CD4-positive, alpha-beta T cell treated with Interleukin-4 for 4 hours (primary cell): Measurements from ENCODE around the gene MYO9B.

Experiments used
- DNase-seq: peaks from one replicate; pipeline ENCODE4 v3.0.0-alpha.2; 2020

The MYO9B gene

DNA sequence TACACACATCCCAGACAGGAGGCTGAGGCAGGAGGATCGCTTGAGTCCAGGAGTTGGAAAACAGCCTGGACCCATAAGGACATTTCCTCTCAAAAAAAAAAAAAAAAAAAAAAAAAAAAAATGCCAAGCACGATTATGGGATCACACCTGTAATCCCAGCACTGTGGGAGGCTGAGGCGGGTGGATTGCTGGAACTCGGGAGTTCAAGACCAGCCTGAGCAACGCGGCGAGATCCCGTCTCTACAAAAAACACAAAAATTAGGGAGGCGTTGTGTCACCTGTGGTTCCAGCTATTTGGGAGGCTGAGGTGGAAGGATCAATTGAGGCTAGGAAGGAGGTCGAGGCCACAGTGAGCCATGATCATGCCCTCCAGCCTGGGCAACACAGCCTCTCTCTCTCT, 149.5 kb downstream of the MYO9B start:
- no peak for DNase-seq

DNA sequence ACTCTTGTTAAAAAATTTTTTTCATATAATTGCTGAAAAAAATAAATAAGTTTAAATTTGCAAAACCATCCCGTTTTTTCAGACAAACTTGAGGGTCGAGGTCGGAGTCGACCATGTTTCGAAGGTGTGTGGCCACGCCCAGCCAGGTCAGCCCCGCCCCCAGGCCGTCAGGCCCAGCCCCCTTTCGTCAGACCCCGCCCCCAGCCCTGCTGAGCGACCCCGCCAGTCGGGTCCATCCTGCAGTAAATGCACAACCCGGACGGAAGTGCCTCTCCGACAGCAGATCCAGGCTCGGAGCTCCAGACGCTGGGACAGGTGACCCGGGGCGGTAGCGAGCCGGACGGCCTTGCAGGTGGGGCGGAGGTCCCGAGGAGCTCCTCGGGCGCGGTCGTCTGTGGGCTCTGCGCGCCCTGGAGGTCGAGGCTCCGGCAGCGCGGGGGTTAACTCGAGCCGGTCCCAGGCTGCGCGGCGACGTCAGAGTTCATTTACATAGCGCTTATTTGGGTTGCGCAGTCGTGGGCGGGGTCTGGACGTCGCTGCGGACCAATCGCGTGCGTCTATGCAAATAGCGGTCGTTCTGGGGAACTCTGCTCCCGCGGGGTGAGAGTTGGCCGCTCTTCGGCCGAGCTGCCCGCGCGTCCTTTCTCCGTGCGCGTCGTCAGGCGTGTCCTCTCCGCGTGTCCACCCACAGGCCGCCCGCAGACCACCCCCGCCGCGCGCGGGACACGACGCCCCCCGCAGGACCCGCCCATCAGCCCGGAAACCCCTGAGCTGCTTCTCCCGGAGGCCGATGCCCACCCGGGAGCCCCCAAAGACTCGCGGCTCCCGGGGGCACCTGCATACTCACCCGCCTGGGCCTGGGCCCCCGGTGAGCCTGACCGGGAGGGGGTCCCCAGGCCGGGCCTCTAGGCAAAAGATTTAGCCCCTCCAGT, 150.7 kb downstream of the MYO9B start, which contains the start of gene OCEL1:
Gene OCEL1 (plus strand): TSS at position 225 of the 932 bp plus-strand sequence. CDS start 22 bp downstream, at position 247.
- DNase-seq: peak; percentile 96

DNA sequence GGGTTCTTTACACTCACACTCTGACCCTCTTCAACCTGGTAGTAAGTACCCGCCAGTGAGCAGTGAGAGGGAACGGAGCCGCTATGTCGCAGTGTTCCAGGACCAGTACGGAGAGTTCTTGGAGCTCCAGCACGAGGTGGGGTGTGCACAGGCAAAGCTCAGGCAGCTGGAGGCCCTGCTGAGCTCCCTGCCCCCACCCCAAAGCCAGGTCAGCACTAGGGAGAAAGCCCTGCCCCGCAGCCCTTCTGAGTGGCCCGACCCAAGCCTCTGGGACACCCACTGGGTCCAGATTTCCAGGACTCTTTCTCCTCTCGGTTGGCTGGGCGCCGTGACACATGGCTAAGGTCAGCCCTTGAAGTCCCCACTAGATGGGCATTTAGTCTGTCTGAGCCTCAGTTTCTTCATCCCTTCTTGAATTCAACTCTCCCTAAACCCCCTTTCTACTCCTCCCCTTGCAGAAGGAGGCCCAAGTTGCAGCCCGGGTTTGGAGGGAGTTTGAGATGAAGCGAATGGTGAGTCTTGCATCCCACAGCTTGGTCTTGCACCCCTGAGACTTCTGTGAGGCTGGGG, 152.3 kb downstream of the MYO9B start:
- DNase-seq: no peak

DNA sequence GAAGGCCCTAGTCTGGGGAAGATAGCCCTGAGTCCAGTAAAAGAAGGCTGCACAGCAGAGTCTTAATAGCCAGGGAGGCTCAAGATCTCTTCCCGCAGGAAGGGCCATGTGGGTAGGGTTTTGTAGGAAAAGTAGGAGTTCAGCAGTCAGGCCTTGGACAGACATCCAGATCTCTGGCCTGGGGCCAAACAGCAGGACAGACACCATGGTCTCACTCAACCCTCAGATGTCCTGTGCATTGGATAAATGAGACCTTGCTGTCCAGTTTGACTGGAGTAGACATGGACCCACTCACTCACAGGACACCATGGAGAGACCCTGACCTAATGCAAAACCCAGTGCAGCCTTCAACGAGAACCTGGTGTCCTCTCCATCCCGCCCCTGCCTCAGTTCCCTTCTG, 154.3 kb downstream of the MYO9B start:
- no peak for DNase-seq

DNA sequence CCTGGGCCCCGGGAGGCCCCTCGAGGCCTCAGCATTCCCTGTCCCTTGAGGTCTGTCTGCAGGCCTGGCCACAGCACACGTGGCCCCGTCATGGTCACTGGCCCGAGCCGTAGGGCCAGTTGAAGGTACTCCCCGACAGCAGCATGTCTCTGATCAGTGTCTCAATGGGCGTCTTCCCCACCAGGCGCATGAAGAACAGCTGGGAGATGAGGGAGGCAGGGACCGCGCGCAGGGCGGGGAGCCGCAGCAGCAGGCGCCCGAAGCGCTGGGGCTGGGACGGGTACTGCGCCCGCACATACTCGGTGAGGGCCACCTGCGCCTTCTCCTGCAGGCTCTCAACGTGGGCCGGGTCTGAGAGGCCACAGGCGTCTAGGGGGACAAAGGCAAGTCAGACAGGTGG, 156.7 kb downstream of the MYO9B start:
- DNase-seq: no peak

DNA sequence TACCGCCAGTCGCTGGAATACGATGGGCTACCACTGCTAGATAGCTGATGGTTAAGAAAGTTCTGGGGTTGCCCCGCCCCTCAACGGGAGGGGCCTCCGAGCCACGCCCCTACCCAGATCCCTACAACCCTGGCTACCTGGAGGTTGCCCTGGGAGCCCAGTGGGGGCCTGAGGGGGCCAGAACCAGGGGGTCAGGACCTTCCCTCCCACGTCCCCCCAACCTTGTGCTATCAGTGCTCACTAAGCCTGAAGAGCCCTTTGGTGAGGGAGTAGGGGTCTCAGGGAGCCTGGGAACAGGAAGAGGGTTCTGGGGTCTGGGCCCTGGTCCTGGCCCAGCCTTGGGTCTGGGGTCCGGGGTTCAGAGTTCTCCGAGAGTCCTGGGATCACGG, 159.3 kb downstream of the MYO9B start:
- peak; percentile 38 for DNase-seq

DNA sequence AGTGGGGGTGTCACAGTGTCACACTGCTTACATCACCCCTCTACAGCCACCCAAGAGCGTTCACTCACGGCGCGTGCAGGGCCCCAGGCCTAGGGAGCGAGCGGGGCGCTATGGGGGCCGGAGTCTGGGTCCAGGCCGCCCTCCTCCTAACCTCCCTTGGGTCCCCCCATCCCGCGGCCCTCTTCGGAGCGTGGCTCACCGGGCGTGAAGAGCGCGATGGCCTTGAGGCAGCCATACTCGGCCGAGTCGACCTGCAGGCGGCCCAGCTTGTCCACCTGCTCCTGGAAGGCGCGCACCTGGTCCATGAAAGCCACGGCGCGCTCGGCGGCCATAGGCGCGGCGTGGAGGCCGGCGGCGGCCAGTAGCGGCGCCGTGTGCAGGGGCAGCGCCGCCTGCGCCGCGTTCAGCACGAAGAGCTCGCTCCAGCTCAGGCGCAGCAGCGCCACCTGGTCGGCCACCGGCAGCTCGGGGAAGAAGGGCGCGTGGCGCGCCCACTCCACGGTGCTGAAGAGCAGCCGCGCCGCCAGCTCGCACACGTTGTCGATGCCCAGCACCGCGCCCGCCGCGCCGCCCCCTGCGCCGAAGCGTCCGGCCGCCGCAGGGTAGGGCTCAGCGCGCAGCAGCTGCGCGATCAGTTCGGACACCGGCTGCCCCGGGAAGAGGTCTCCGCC, 159.9 kb downstream of the MYO9B start:
- peak; percentile 67 for DNase-seq

DNA sequence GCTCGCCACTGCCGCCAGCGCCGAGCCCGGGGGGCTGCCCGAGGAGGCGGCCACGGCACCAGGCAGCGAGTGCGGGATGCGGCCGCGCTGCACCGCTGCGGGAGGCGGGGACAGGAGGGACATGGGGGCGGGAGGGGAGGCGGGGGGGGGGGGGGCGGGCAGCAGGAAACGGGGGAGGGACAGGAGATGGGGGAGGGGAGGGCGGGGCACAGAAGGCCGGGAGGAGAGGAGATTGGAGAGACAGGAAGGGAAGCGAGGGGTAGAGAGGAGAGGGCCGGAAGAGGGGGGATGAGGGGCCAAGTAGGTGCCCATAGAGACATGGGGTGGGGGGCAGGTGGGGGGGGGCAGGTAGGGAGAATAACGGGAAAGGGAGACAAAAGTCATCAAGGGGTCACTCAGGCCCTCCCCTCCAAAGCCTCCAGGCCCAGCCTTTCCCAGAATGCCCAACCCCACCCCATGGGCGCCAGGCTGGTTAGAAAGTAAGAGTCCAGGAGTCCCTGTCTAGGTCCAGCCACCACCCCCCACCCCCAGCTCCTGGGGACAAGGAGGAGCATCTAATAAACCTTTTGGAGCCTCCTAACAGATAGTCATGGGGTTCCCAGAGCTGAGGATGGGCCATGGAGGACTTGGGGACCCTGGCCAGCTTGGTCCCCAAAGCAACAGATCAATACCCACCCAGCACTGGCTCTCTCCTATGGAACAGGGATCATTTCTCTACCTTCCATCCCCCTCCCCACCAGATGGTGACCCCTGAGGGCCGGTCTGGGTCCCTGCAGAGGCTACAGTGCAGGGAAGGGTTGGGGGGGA, 160.6 kb downstream of the MYO9B start:
- no peak for DNase-seq

DNA sequence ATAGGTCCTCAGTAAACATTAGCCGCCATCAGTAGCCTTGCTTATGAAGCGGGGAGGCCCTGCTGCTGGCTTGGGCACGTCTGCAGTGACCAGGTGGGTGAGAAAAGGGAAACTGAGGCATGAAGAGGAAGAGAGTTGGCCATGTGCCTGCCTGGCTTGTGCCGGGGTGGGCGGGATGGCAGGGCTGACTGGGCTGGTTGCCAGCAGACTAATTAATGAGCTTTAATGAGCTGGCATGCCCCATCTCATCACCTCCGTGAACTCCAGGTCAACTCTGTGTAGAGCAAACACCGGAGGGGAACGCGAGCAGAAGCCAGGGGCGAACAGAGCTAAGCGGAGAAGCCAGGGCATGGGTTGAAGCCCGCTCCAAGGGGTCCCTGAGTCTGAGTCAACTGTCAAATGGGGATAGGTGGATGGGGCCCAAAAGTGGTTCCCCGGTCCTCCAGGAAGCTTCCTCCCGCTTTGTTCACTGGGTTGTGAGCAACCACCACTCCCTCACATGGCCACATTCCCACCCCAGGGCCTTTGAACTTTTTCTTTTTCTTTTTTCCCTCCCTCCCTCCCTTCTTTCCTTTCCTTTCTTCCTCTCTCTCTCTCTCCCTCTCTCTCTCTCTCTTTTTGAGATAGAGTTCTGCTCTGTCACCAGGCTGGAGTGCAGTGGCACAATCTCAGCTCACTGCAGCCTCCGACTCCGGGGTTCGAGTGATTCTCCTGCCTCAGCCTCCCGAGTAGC, 161.4 kb downstream of the MYO9B start:
- no peak for DNase-seq

DNA sequence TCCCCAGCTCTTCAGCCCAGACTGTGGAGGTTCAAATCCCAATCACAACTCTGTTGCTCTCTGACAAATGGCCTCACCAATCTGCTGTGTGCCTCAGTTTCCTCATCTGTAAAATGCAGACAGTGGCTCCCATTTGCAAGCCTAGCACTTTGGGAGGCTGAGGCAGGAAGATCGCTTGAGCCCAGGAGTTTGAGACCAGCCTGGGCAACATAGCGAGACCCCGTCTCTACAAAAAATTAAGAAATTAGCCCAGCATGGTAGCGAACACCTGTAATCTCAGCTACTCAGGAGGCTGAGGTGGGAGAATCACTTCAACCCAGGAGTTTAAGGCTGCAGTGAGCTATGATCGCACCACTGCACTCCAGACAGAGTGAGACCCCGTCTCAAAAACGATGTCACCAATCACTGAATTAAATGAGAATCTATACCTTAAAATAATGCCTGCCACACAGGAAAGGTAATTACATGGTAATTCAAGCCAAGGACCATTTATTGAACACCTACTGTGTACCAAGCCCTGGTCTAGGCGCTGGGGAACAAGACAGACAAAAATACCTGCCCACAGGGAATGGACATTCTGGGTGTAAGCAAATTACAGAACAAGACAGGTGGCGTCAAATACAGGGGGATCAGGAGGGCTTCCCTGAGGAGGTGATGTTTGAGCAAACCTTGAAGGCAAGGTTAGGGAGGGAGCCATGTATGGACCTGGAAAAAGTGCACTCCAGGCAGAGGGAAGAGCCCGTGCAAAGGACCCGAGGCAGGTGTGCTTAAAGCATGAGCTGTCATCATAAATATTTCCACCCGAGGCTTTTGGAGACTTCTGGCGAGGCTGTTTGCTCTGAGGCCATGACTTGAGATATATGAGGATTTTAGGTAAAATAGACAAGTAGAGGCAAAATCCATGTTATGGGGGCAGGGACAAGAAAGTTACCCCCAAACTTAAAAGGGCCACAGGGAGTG, 162.4 kb downstream of the MYO9B start:
- no peak for DNase-seq

DNA sequence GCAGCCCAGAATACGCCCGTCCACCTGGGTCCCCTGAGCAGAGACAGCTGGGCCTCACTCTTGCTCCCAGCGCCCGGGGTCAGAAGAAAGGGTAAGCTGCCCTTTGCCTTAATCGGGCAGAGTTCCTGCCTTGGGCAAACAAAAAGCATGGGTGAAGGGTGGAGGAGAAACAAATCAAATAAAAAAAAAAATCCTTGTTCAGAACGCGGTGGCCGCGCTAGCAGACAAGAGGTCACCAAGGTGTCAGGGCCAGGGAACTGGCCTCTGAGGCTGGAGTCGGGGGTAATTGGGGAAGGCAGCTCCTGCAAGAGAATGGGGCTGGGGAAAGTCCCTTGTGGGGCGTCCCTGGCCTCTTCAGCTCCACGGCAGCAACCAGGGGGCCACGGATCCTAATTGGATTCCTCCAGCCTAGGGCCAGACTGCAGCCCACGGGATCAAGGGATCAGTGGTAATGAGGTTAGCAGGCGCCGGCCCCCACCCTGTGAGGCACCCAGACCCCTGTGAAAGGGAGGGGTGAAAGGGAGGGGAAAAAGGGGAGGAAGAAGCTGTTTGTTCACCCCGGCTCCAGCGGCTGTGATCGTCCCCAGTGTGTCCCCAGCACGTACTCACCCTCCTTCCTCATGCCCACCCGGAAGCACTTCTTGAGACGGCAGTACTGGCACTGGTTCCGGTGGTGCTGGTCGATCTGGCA, 164.6 kb downstream of the MYO9B start:
- DNase-seq: no peak

DNA sequence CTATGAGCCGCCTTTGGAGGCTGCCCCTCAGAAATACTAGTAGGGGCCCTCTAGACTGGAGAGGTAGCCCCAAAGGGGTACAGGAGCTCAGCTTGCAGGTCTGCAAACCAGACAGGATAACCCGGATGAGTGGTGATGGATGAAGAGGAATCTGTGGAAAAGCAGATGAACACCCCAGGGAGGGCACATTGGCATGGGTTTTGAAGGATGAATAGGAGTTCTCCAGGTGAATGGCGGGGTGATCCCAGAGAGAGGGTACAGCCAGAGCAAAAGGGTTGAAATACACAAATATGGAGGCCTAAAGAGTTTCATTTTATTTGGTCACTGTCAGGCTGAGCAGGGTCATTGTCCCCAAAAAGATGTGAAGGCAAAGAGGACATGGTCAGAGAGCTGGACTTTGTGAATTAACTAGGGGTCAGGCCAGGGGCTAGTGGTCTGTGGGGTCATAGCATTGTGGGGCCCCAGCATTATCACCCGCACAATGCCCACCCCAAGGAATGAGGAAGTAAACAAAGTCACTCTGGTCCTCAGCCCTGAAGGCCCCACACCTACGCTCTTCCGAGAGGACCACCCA, 165.3 kb downstream of the MYO9B start:
- no peak for DNase-seq

DNA sequence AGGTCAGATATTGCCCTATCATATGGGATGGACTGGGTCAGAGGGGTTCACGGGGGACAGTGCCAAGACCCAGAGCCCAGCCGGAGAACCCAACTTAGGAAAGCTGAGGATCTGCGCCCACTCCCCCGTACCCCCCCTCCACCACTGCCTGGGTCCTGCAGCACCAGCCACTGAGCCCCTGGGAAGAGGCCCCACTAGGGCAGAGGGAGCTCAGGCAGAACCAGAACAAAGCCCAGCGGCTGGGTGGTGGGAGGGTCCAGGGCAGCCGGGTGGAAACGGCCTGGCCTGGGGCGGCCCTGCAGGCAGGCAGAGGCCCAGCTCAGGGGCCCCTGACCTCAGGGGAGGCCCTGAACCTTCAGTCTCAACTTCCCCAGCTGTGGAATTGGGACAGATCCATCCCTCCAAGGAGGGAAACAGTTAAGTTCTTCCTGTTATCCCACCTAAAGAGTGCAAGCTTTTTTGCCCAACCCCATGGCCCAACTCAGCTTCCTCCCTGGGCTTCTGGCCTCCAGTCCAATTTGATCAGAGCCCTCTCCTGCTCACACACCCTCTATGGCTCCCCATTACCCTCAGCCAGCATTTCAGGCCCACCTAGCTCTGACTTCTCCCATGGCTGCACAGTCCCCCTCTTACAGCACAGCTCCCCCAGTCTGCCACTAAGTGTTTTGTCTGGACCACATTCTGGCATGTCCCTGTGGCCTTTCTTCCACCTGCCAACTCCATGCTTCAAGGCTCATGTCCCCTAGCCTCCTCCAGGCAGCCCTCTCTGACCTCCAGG, 167.0 kb downstream of the MYO9B start:
- no peak for DNase-seq

DNA sequence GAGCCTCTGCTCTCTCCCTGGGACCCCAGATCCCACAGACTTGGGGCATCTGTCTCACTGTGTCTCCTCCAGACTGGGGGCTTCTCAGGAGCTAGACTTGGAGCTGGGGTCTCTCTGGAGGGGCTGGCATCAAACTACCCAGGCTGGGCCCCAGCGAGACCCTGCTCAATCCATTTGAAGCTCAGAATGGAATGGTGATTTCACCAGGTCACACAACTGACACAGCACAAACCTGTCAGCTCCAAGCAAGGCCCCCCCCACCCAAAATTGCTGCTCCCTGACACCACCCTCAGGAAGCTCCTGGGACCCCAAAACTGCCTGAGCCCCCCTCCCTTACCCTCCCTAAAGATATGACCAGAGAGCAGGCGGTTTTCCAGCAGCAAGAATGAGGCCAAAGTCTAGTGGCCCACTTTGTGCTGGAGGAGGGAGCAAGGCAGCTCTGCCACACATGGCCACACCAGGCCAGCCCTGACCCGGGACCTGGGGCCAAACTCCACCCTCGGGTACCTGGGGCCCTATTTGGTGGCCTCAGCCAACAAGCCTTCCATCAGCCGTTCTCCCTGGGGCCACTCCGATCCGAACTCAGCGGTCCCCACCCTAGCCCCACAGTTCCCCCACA, 167.7 kb downstream of the MYO9B start:
- DNase-seq: no peak

DNA sequence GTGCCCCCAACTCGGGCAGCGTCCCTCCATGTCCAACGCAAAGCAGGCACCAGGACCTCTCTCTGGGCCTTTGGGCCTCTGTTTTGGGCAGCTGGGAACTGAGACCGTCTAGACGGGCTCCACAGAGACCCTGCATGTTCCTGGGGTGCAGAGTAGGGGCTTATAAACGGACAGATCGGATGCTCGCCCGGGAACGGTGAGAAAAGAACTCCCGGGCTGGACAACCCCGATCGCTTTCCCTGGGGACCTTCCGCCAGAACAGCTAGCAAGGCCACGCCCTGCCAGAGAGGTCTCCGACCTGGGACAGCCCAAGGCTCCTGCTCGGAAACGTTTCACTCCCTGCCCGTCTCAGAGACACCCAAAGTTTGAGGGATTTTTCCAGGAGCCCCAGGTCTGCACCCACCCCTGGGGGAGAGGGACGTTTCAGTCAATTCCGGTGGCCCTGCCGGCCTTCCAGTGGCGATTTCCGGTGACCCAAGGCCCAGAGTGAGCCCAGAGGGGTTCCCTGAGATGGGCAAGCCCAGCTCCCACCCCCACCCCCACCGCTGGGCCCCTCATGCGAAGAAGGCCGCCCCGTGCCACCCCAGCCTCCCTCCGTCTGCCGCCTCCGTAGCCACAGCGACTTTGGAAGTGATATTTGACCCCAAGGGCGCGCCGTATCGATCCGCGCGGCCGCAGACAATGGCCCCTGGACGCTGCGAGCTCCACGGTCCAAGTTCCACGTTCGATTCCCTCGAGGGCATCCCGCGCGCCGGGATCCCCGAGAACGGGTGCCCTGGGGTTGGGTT, 168.4 kb downstream of the MYO9B start:
- DNase-seq: no peak

DNA sequence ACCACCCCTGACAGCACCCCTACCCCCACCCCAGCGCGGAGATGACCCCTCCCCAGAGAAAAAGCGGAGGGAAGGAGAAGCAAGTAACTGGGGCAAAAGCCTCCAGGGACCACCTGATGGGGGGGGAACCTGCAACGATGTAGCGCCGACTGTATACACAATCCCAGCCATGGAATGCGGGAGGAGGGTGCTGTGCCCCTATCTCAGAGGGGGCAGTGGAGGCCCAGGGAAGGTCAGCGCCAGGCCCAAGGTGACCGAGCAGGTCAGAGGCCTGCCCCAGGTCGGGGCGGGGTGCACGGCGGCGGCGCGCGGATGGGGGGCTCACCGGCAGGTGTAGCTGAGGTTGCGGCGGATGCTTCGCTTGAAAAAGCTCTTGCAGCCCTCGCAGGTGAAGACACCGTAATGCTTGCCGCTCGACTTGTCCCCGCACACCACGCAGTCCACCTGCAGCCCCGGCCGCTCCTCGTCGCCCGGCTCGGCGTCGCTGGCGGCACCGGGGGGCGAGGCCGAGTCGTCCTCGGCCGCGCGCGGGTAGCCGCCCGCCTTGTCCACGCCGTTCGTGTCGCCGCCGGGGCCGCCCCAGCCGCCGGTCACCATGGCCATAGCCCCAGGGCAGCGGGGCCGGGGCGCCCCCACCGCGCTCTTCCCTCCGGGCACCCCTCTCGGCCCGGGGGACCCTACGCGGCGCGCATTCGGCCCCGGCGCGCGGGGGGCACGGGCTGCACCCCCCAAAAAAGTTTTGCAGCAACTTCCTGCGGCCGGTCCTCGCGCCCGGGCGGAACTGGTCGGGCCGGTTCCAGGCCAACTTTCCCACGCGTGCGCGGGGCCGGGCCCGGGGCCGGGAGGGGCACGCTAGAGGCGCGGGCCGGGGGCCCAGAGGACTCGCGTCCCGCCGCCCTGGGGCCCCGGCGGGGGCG, 169.3 kb downstream of the MYO9B start:
- DNase-seq: no peak

DNA sequence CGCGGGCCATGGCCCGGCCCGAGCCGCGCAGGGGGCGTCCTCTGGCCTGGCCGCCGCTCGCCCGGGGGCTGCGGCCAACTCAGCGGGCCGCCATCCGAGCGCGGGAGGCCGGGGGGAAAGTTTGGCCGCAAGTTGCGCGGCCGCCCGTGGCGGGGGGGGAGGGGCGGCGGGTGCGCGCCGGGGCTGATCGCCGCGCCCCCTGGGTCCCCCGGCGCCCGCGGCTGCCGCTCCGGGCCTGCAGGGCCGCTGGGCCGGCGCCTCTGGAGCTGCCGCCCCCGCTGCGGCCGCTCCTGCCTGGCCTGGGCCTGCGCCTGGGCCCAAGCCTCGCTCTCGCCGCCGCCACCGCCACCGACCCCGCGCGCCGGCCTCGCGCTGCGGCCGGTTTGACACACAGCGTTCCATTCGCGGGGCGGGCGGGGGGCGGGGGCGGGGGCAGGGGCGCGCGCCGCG, 170.0 kb downstream of the MYO9B start, which contains the start of gene NR2F6:
Gene NR2F6 (minus strand): TSS at position 385 of the 450 bp plus-strand sequence. CDS start 699 bp downstream, outside the sequence.
- no peak for DNase-seq
